Nephron (organoid): ENCODE data around the gene P2RX7.

Source experiments
- H3K27ac Mint-ChIP-seq, 3 experiments: 2 replicates each; pipeline ENCODE4 v1.8.0; 2020; ENCODE audit warnings: mixed read lengths in 3 of 3, mild to moderate bottlenecking in 2 of 3, moderate library complexity in 1 of 3
- H3K27me3 Mint-ChIP-seq: 2 replicates; pipeline ENCODE4 v1.8.0; 2021; ENCODE audit warnings: low read depth, mild to moderate bottlenecking, moderate library complexity, mixed read lengths
- H3K36me3 Mint-ChIP-seq: 2 replicates; pipeline ENCODE4 v1.8.0; 2020; ENCODE audit warnings: low read depth, mixed read lengths
- H3K4me1 Mint-ChIP-seq: 2 replicates; pipeline ENCODE4 v1.8.0; 2020; ENCODE audit warnings: mixed read lengths
- H3K4me3 Mint-ChIP-seq, 3 experiments: 2 replicates each; pipeline ENCODE4 v1.8.0; 2020; ENCODE audit warnings: mild to moderate bottlenecking in 3 of 3, mixed read lengths in 3 of 3, moderate library complexity in 2 of 3
- H3K9me3 Mint-ChIP-seq: 2 replicates; pipeline ENCODE4 v1.8.0; 2020; ENCODE audit warnings: mixed read lengths
- TF ChIP-seq, protein P1 (sequence below), 3 experiments: fragments of 200-600 bp; sonication (generic); IDR thresholded peaks; one replicate each; pipeline ENCODE4 v1.5.0; 2021; ENCODE audit warnings: antibody characterized with exemption in 3 of 3; ENCODE audit not compliant: unreplicated experiment in 3 of 3

P2RX7 gene

DNA sequence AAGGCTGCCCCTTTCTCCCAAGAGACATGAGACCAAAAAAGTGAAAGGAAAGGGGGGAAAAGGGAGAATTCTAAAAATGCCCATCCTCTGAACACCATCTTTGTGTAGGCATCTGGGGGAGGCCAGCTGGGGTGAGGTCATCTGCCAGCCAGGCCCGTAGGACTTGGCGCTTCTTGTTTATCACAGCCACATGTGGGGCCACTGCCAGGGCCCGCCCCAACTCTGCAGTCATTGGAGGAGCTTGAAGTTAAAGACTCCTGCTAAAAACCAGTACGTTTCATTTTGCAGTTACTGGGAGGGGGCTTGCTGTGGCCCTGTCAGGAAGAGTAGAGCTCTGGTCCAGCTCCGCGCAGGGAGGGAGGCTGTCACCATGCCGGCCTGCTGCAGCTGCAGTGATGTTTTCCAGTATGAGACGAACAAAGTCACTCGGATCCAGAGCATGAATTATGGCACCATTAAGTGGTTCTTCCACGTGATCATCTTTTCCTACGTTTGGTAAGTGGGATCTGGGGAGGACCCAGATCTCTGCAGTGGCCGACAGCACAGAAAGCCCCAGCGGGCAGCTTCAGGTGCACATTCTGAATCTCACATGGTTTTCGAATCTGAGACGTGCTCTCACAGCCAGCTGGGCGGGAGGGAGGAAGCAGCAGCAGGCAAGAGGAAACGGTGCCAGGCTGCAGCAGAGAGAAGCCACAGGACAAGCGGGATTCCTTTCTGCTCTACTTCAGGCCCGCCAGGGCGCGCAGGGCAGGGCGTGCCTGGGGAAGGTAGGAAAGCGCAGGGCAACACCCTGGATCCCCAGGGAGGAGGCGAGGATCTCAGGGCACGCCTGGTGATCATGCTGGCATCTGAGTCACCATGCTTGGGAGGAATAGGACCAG lies at the start of gene P2RX7:
Gene P2RX7 (plus strand): TSS at position 276 of the 881 bp plus-strand sequence. CDS start 95 bp downstream, at position 371.
- TF ChIP-seq, protein P1, sequence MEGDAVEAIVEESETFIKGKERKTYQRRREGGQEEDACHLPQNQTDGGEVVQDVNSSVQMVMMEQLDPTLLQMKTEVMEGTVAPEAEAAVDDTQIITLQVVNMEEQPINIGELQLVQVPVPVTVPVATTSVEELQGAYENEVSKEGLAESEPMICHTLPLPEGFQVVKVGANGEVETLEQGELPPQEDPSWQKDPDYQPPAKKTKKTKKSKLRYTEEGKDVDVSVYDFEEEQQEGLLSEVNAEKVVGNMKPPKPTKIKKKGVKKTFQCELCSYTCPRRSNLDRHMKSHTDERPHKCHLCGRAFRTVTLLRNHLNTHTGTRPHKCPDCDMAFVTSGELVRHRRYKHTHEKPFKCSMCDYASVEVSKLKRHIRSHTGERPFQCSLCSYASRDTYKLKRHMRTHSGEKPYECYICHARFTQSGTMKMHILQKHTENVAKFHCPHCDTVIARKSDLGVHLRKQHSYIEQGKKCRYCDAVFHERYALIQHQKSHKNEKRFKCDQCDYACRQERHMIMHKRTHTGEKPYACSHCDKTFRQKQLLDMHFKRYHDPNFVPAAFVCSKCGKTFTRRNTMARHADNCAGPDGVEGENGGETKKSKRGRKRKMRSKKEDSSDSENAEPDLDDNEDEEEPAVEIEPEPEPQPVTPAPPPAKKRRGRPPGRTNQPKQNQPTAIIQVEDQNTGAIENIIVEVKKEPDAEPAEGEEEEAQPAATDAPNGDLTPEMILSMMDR (IDR thresholded peaks at IDR 0.05; ENCODE audit: unreplicated experiment in 3 of 3) = no peak
- peaks cover 15% of the 10 kb centered on the region for H3K4me1 Mint-ChIP-seq
- peaks cover 10% of the 10 kb centered on the region for H3K27me3 Mint-ChIP-seq
- H3K27ac Mint-ChIP-seq = peak within 1 kb of the TSS; percentile 9 to 34 (median 20)
- no peaks in the 10 kb centered on the region for H3K9me3 Mint-ChIP-seq
- peak within 1 kb of the TSS; percentile 60 to 80 (median 80) for H3K4me3 Mint-ChIP-seq
- H3K36me3 Mint-ChIP-seq = no peaks in the 10 kb centered on the region

DNA sequence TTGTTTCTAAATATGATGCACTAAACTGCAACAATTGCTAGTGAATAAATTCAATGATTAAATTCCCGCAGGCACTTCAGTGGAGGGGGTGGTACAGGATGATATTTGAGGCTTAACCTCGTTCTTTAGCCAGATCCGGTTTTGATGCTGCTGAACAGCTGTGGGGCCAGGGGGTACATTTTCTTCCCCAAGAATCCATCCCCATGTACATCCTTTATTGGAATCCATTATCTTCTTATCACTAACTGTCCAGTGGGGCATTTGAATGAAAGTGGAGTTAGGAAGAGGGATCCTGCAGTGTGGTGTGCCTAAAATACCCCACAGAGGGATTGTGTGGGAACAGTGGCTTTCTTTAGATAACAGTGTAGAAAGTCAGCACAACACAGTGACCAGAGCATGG lies 48.4 kb upstream of the P2RX7 start:
- peaks cover 6% of the 10 kb centered on the region for H3K4me1 Mint-ChIP-seq
- H3K27me3 Mint-ChIP-seq = no peaks in the 10 kb centered on the region
- TF ChIP-seq, protein P1 (IDR thresholded peaks at IDR 0.05; ENCODE audit: unreplicated experiment in 3 of 3) = no peak
- H3K4me3 Mint-ChIP-seq = no peak overlapping the region
- no peaks in the 10 kb centered on the region for H3K36me3 Mint-ChIP-seq
- no peak overlapping the region for H3K27ac Mint-ChIP-seq
- H3K9me3 Mint-ChIP-seq = peaks cover 3% of the 10 kb centered on the region

DNA sequence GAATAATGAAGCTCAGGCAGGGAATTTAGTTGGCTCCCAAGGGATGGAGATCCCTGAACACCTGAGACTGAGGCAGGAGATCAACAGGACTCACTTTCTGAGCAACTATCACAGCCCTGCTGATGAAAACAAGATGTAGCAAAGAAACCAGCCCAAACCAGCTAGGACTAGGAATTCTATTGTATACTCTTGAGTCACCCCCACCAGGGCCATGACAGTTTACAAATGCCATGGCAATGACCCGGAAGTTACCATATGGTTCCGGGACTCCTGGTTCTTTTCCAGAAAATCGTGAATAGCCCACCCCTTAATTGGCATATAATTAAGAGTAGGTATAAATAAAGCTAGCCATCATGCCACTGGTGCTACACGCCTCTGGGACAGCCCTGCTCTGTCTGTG lies 47.6 kb upstream of the P2RX7 start:
- TF ChIP-seq, protein P1 (IDR thresholded peaks at IDR 0.05; ENCODE audit: unreplicated experiment in 3 of 3) = no peak
- no peak overlapping the region for H3K4me3 Mint-ChIP-seq
- H3K4me1 Mint-ChIP-seq = peaks cover 6% of the 10 kb centered on the region
- peaks cover 2% of the 10 kb centered on the region for H3K9me3 Mint-ChIP-seq
- peaks cover 2% of the 10 kb centered on the region for H3K27me3 Mint-ChIP-seq
- no peak overlapping the region for H3K27ac Mint-ChIP-seq
- H3K36me3 Mint-ChIP-seq = no peaks in the 10 kb centered on the region

- no peaks in the 10 kb centered on the region for H3K36me3 Mint-ChIP-seq
- peaks cover 6% of the 10 kb centered on the region for H3K27me3 Mint-ChIP-seq
- H3K4me3 Mint-ChIP-seq = no peak overlapping the region
- no peaks in the 10 kb centered on the region for H3K9me3 Mint-ChIP-seq
- H3K4me1 Mint-ChIP-seq = peaks cover 8% of the 10 kb centered on the region
- no peak overlapping the region for H3K27ac Mint-ChIP-seq
- TF ChIP-seq, protein P1 (IDR thresholded peaks at IDR 0.05; ENCODE audit: unreplicated experiment in 3 of 3) = no peak
Measured at GRCh38 chr12:121085506-121086353, 46.9 kb upstream of the P2RX7 start.

DNA sequence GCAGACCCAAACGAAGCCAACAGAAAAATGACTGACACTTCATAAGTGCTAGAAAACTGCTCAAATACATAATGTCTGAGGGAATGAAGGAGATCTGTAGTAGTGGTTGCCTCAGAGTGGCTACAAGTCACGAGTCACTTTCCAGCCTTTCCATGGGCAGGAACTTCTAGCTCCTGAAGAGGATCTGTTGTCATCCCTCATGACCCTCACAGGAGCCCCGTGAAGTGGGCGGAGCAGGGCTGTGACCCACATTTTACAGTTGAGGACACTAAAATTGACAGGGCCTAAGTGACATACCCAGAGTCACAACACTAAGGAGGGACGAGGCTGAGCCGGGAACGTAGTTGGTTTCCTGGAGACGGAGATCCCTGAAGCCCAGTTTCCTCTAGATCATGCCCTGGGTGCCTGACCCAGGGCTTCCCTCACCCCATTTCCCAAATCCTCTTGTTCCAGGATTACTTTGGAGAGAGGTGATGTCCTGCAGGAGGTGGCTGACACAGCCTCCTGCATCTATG lies 45.8 kb upstream of the P2RX7 start:
- H3K9me3 Mint-ChIP-seq = no peaks in the 10 kb centered on the region
- TF ChIP-seq, protein P1 (IDR thresholded peaks at IDR 0.05; ENCODE audit: unreplicated experiment in 3 of 3) = no peak

More for the DNA sequence above, 45.8 kb upstream of the P2RX7 start:
- H3K27ac Mint-ChIP-seq = no peak overlapping the region
- H3K4me1 Mint-ChIP-seq = peaks cover 15% of the 10 kb centered on the region
- H3K27me3 Mint-ChIP-seq = peaks cover 7% of the 10 kb centered on the region
- H3K4me3 Mint-ChIP-seq = no peak overlapping the region
- H3K36me3 Mint-ChIP-seq = no peaks in the 10 kb centered on the region
